Thoracic aorta (tissue), 2 donors: ENCODE data around the gene HDGFL2. TPM values are rescaled to one million over a fixed set of nuclear protein-coding genes. Genes with fewer than 3 reads are reported as not detected.

Source experiments
- ATAC-seq: fragments of 150-250 bp; one replicate; pipeline ENCODE4 v1.8.0; 2017; ENCODE audit warnings: low read depth; ENCODE audit not compliant: insufficient number of reproducible peaks, low FRiP score
- DNase-seq: peaks from one replicate; pipeline ENCODE4 v3.0.0-alpha.2; 2020; ENCODE audit warnings: low spot score
- H3K27ac ChIP-seq, 2 donors: fragments of 200-600 bp; sonication (generic); 1 replicate in 1 of 2; 2 replicates in 1 of 2; pipeline ENCODE4 v1.5.1; 2016; ENCODE audit warnings: mild to moderate bottlenecking in 2 of 2, moderate library complexity in 2 of 2
- H3K27me3 ChIP-seq: fragments of 200-600 bp; sonication (generic); replicated peaks from 2 replicates; pipeline ENCODE4 v1.6.0; 2016; ENCODE audit warnings: mild to moderate bottlenecking; ENCODE audit not compliant: insufficient read depth
- H3K36me3 ChIP-seq: fragments of 200-600 bp; sonication (generic); one replicate; pipeline ENCODE4 v1.5.1; 2016
- H3K4me1 ChIP-seq, 2 donors: fragments of 200-600 bp; sonication (generic); 1 replicate in 1 of 2; 2 replicates in 1 of 2; pipeline versions ENCODE4 v1.5.1 to v1.6.0; 2016; ENCODE audit warnings: low read depth in 2 of 2, mild to moderate bottlenecking in 1 of 2; ENCODE audit not compliant: control insufficient read depth in 1 of 2
- H3K4me3 ChIP-seq: fragments of 200-600 bp; sonication (generic); 2 replicates; pipeline ENCODE4 v1.5.1; 2016; ENCODE audit warnings: mild to moderate bottlenecking
- H3K9me3 ChIP-seq: fragments of 200-600 bp; sonication (generic); 2 replicates; pipeline ENCODE4 v1.5.1; 2016
- total RNA-seq, 2 donors: library from RNA; depleted of rRNA; stranded (reverse); fragments of >200 nt; gene quantifications; one replicate each; pipeline versions ENCODE4 v1.1.0 to v1.2.3, GENCODE V29; 2016
- TF ChIP-seq, protein P1 (sequence below): fragments of 200-600 bp; sonication (generic); IDR thresholded peaks from one replicate; pipeline ENCODE4 v1.5.1; 2019; ENCODE audit warnings: antibody characterized with exemption

HDGFL2 gene
- total RNA-seq, 2 donors from 2014 or later, result 22.7 to 40.3 TPM

- TF ChIP-seq, protein P1, sequence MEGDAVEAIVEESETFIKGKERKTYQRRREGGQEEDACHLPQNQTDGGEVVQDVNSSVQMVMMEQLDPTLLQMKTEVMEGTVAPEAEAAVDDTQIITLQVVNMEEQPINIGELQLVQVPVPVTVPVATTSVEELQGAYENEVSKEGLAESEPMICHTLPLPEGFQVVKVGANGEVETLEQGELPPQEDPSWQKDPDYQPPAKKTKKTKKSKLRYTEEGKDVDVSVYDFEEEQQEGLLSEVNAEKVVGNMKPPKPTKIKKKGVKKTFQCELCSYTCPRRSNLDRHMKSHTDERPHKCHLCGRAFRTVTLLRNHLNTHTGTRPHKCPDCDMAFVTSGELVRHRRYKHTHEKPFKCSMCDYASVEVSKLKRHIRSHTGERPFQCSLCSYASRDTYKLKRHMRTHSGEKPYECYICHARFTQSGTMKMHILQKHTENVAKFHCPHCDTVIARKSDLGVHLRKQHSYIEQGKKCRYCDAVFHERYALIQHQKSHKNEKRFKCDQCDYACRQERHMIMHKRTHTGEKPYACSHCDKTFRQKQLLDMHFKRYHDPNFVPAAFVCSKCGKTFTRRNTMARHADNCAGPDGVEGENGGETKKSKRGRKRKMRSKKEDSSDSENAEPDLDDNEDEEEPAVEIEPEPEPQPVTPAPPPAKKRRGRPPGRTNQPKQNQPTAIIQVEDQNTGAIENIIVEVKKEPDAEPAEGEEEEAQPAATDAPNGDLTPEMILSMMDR, result no peak
- Histone ChIP-seq H3K36me3 (no peaks in the 10 kb centered on the region), H3K4me1 (no peaks in the 10 kb centered on the region), H3K9me3 (peaks cover 5% of the 10 kb centered on the region), H3K27me3 (no peaks in the 10 kb centered on the region), H3K27ac (no peak overlapping the region), H3K4me3 (no peak overlapping the region)
- ATAC-seq (no peak), DNase-seq (no peak)
Measured at GRCh38 chr19:4543842-4544647, 71.9 kb downstream of the HDGFL2 start.

GRCh38 chr19:4547303-4548237 is 75.5 kb downstream of the HDGFL2 start:
- DNase-seq (no peak), ATAC-seq (no peak)
- TF ChIP-seq, protein P1, result no peak
- Histone ChIP-seq H3K27me3 (no peaks in the 10 kb centered on the region), H3K9me3 (no peaks in the 10 kb centered on the region), H3K4me3 (no peak overlapping the region), H3K4me1 (no peaks in the 10 kb centered on the region), H3K36me3 (no peaks in the 10 kb centered on the region), H3K27ac (no peak overlapping the region)

DNA sequence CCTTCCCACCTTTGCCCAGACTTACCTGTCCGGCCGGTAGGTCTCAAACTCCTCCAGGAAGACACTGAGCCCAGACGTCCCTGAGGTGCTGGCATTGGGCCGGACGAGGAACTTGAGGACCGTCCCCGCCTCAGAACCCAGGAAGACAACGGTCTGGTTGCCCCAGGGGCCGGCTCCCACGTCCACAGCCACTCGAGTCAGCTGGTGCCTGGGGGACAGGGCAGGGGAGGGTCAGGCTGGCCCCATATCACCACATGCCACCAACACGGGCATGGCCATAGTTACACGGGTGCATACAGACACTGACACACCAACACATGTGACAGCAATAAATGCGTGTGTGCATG is 76.1 kb downstream of the HDGFL2 start:
- ATAC-seq, result no peak
- Histone ChIP-seq H3K27me3 (no peaks in the 10 kb centered on the region), H3K9me3 (no peaks in the 10 kb centered on the region), H3K4me1 (no peaks in the 10 kb centered on the region), H3K36me3 (no peaks in the 10 kb centered on the region), H3K4me3 (no peak overlapping the region), H3K27ac (no peak overlapping the region)
- DNase-seq, result no peak
- TF ChIP-seq, protein P1, result no peak

DNA sequence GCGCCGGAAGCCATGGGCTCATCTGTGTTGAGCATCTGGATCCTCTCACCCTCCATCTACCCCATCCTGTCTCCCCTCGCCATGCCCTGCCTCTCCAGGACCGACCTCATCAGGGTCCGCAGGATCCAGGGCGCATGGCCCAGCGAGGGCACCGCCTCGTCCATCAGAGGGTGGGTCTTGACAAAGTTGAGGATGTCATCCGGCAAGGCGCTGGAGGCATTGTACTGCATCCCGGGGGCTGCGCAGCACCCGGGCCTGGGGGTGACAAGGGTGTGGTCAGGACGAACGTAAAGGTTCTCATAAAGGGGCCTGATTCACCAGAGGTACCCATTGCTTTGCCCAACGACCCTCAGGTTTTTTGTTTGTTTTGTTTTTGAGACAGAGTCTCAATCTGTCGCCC is 77.9 kb downstream of the HDGFL2 start:
- no peak overlapping the region for H3K27ac ChIP-seq
- no peak for ATAC-seq
- no peaks in the 10 kb centered on the region for H3K9me3 ChIP-seq
- H3K27me3 ChIP-seq, result no peaks in the 10 kb centered on the region
- no peaks in the 10 kb centered on the region for H3K4me1 ChIP-seq
- TF ChIP-seq, protein P1, result no peak
- DNase-seq, result no peak
- H3K4me3 ChIP-seq, result no peak overlapping the region
- H3K36me3 ChIP-seq, result no peaks in the 10 kb centered on the region

GRCh38 chr19:4550479-4551050 is 78.5 kb downstream of the HDGFL2 start:
- DNase-seq (no peak), ATAC-seq (no peak)
- no peaks in the 10 kb centered on the region for H3K36me3 ChIP-seq
- no peaks in the 10 kb centered on the region for H3K4me1 ChIP-seq
- H3K27me3 ChIP-seq, result no peaks in the 10 kb centered on the region
- TF ChIP-seq, protein P1, result no peak
- H3K4me3 ChIP-seq, result no peak overlapping the region
- no peak overlapping the region for H3K27ac ChIP-seq
- no peaks in the 10 kb centered on the region for H3K9me3 ChIP-seq
